HS-27A (cell line): ENCODE measurements around the gene MAPK11.

Experiments
- DNase-seq: peaks from one replicate; pipeline ENCODE4 v3.0.0-alpha.2; 2012; ENCODE audit warnings: low read depth, missing footprints

The MAPK11 gene

GRCh38 chr22:50307890-50308596 is 37.9 kb upstream of the MAPK11 start:
- DNase-seq = no peak

- DNase-seq = no peak
These were observed 36.9 kb upstream of the MAPK11 start, which contains the start of gene PLXNB2 for GRCh38 chr22:50306753-50307749. Gene PLXNB2 (minus strand): TSS chr22:50307646. CDS start chr22:50290584, 17,062 bp downstream.

- DNase-seq = peak; percentile 79
These were observed 35.9 kb upstream of the MAPK11 start for GRCh38 chr22:50305923-50306566.

GRCh38 chr22:50305393-50305922 is 35.3 kb upstream of the MAPK11 start:
- DNase-seq = no peak

- no peak for DNase-seq
These were observed 34.6 kb upstream of the MAPK11 start for GRCh38 chr22:50304528-50305392.

- DNase-seq = no peak
These were observed 33.8 kb upstream of the MAPK11 start for GRCh38 chr22:50303848-50304527.

GRCh38 chr22:50303515-50303847 is 33.3 kb upstream of the MAPK11 start:
- DNase-seq = no peak

GRCh38 chr22:50302564-50302963 is 32.4 kb upstream of the MAPK11 start:
- no peak for DNase-seq

GRCh38 chr22:50302041-50302541 is 31.9 kb upstream of the MAPK11 start:
- DNase-seq = no peak

GRCh38 chr22:50301581-50301991 is 31.4 kb upstream of the MAPK11 start:
- DNase-seq = no peak

- no peak for DNase-seq
These were observed 30.6 kb upstream of the MAPK11 start for GRCh38 chr22:50300620-50301257.

- no peak for DNase-seq
These were observed 29.8 kb upstream of the MAPK11 start for GRCh38 chr22:50299785-50300619.

GRCh38 chr22:50298937-50299784 is 29.0 kb upstream of the MAPK11 start:
- no peak for DNase-seq

- no peak for DNase-seq
These were observed 28.1 kb upstream of the MAPK11 start for GRCh38 chr22:50298266-50298637.

GRCh38 chr22:50297510-50298265 is 27.5 kb upstream of the MAPK11 start:
- DNase-seq = no peak

GRCh38 chr22:50296658-50297490 is 26.7 kb upstream of the MAPK11 start:
- no peak for DNase-seq

GRCh38 chr22:50294319-50294656 is 24.1 kb upstream of the MAPK11 start:
- DNase-seq = no peak
